ENCODE data around the gene ANO6. TPM values are rescaled to one million over a fixed set of nuclear protein-coding genes. Genes with fewer than 3 reads are reported as not detected.

ANO6 gene
- total RNA-seq, 5 donors from 2014 or later (not counting 1 experiment from before 2014, with no cell fraction given): 17.9 to 22.5 (median 20.3) TPM

DNA sequence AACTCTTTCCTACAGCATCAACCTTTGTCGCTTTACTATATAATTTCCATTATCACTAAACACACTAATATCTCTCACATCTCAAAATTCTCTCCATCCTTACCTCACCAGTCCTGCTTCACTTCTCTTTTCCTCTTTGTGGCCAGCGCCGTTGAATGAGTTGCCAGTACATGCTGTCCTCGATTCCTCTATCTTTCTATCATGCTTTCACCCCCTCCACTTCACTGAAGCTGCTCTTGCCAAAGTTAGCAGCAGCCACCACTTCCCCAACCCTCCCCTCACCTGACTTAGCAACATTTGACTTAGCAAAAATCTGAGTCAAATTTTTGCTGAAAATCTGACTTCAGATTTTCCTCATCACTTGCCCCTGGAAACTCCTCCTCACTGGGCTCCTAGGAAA is 210.4 kb downstream of the ANO6 start:
- CTCF ChIA-PET: no interaction called here

DNA sequence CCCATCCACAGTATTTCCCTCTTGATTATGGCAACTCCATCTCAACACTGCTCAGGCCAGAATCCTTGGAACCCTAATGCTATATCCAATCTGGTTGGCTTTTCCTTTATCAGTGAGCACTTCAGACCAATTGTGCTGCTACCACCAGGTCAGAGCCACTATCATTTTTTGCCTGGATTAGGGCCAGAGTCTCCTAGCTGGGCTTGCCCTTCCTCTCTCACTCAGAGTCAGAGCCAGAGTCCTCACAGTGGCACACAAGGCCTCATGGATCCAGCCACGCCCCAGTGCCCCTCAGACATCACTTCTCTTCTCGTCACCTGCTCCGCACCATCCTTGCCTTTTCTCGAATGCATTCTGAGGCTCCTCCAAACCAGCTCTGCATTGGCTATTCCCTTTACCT is 211.1 kb downstream of the ANO6 start:
- CTCF ChIA-PET: no interaction called here
- no peak overlapping the region for H3K4me3 Mint-ChIP-seq
- no peak for ATAC-seq (replicated peaks in 1 of 4)
- Histone ChIP-seq H3K27me3 (replicated peaks in 1 of 2; ENCODE audit: control insufficient read depth in 2 of 2, extremely low read depth in 1 of 2, insufficient read depth in 2 of 2, low read length in 1 of 2) (no peaks in the 10 kb centered on the region), H3K9me3 (no peaks in the 10 kb centered on the region), H3K36me3 (ENCODE audit: control insufficient read depth in 2 of 2, extremely low read depth in 1 of 2, insufficient read depth in 1 of 2, low read length in 1 of 2) (peaks cover 3 to 30% of the 10 kb centered on the region in 2 donors), H3K4me3 (ENCODE audit: control insufficient read depth in 1 of 2, extremely low read depth in 1 of 2, low read length in 1 of 2) (no peak overlapping the region), H3K27ac (ENCODE audit: low read length) (no peak overlapping the region), H3K4me1 (ENCODE audit: control insufficient read depth in 1 of 2, extremely low read depth in 1 of 2, insufficient read depth in 2 of 2, low read length in 2 of 2) (no peaks in the 10 kb centered on the region)
- no peak for DNase-seq
- no peaks in the 10 kb centered on the region for H3K27me3 Mint-ChIP-seq
- H3K36me3 Mint-ChIP-seq: peaks cover 76% of the 10 kb centered on the region
- H3K27ac Mint-ChIP-seq: no peak overlapping the region
- 100% methylated on average over 1 of the region's 4 CpGs for WGBS (ENCODE audit: insufficient coverage)
- POLR2A ChIA-PET: no interaction called here
- no peaks in the 10 kb centered on the region for H3K9me3 Mint-ChIP-seq
- H3K4me1 Mint-ChIP-seq: no peaks in the 10 kb centered on the region

More for the DNA sequence above, 210.4 kb downstream of the ANO6 start:
- Histone ChIP-seq H3K36me3 (ENCODE audit: control insufficient read depth in 2 of 2, extremely low read depth in 1 of 2, insufficient read depth in 1 of 2, low read length in 1 of 2) (peaks cover 3 to 38% of the 10 kb centered on the region in 2 donors), H3K4me3 (ENCODE audit: control insufficient read depth in 1 of 2, extremely low read depth in 1 of 2, low read length in 1 of 2) (no peak overlapping the region), H3K27ac (ENCODE audit: low read length) (no peak overlapping the region), H3K27me3 (replicated peaks in 1 of 2; ENCODE audit: control insufficient read depth in 2 of 2, extremely low read depth in 1 of 2, insufficient read depth in 2 of 2, low read length in 1 of 2) (no peaks in the 10 kb centered on the region), H3K4me1 (ENCODE audit: control insufficient read depth in 1 of 2, extremely low read depth in 1 of 2, insufficient read depth in 2 of 2, low read length in 2 of 2) (no peaks in the 10 kb centered on the region), H3K9me3 (no peaks in the 10 kb centered on the region)
- H3K36me3 Mint-ChIP-seq: peaks cover 80% of the 10 kb centered on the region
- ATAC-seq (replicated peaks in 1 of 4) (no peak), DNase-seq (no peak)
- no peaks in the 10 kb centered on the region for H3K9me3 Mint-ChIP-seq
- POLR2A ChIA-PET: no interaction called here
- WGBS (ENCODE audit: insufficient coverage): 89% methylated on average over 4 of the region's 4 CpGs
- no peak overlapping the region for H3K27ac Mint-ChIP-seq
- no peak overlapping the region for H3K4me3 Mint-ChIP-seq
- no peaks in the 10 kb centered on the region for H3K4me1 Mint-ChIP-seq
- no peaks in the 10 kb centered on the region for H3K27me3 Mint-ChIP-seq

DNA sequence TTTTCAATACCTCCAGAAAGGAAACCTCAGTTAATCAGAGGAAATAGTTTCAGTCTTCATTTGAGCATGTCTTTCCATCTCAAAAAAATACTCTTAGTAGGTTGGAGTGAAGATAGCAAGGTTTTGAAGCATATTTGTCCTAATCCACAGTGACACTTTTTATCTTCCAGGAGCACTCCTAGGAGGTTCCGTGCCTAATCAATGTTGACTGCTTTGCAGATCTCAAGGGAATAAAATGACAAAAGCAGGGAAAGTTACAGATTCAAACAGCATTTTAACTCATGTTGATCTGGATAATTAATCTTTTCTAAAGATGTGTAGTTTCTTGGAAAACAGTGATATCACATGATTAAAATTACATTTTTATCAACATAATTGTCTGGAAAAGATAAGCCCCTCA is 213.9 kb downstream of the ANO6 start:
- peaks cover 3 to 18% of the 10 kb centered on the region in 2 donors for H3K36me3 ChIP-seq (ENCODE audit: control insufficient read depth in 2 of 2, extremely low read depth in 1 of 2, insufficient read depth in 1 of 2, low read length in 1 of 2)
- ChIA-PET CTCF (no interaction called here), POLR2A (interaction anchor here in 1 of 2 donors (0.5 kb wide), 1 partner anchor 1665 kb away, joined by 3 read pairs; no protein-coding TSS in a partner anchor)
- H3K4me1 ChIP-seq (ENCODE audit: control insufficient read depth in 1 of 2, extremely low read depth in 1 of 2, insufficient read depth in 2 of 2, low read length in 2 of 2): no peaks in the 10 kb centered on the region
- Mint-ChIP-seq H3K27ac (no peak overlapping the region), H3K4me3 (no peak overlapping the region), H3K9me3 (no peaks in the 10 kb centered on the region), H3K36me3 (peaks cover 66% of the 10 kb centered on the region), H3K27me3 (no peaks in the 10 kb centered on the region), H3K4me1 (no peaks in the 10 kb centered on the region)
- no peaks in the 10 kb centered on the region for H3K27me3 ChIP-seq (replicated peaks in 1 of 2; ENCODE audit: control insufficient read depth in 2 of 2, extremely low read depth in 1 of 2, insufficient read depth in 2 of 2, low read length in 1 of 2)
- ATAC-seq (replicated peaks in 1 of 4) (no peak), DNase-seq (no peak)
- H3K27ac ChIP-seq (ENCODE audit: low read length): no peak overlapping the region
- no peaks in the 10 kb centered on the region for H3K9me3 ChIP-seq
- no CpG with 5 or more reads among the region's 1 CpG for WGBS (ENCODE audit: insufficient coverage)
- no peak overlapping the region for H3K4me3 ChIP-seq (ENCODE audit: control insufficient read depth in 1 of 2, extremely low read depth in 1 of 2, low read length in 1 of 2)

DNA sequence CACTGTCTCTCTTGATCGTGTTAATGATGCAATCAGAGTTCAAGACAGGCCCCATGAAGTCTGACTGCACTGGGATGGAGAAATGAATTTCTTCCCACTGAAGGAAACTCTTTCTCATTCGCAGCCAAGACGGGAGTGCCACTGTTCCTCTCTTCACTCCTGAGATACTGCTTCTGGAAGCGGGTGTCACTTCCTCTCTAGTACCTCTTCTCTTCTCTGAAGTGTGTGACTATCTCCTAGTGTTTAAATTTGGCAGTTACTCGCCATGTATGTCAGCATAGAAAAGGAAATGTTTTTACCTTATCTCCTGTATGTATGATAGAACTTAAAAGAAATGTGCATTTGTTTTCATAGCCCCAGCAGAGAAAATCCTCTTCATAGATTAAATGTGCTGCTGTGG is 215.2 kb downstream of the ANO6 start:
- Mint-ChIP-seq H3K9me3 (no peaks in the 10 kb centered on the region), H3K27me3 (no peaks in the 10 kb centered on the region), H3K36me3 (peaks cover 56% of the 10 kb centered on the region), H3K4me3 (no peak overlapping the region), H3K27ac (no peak overlapping the region), H3K4me1 (no peaks in the 10 kb centered on the region)
- Histone ChIP-seq H3K9me3 (no peaks in the 10 kb centered on the region), H3K27ac (ENCODE audit: low read length) (no peak overlapping the region), H3K4me1 (ENCODE audit: control insufficient read depth in 1 of 2, extremely low read depth in 1 of 2, insufficient read depth in 2 of 2, low read length in 2 of 2) (no peaks in the 10 kb centered on the region), H3K36me3 (ENCODE audit: control insufficient read depth in 2 of 2, extremely low read depth in 1 of 2, insufficient read depth in 1 of 2, low read length in 1 of 2) (peaks cover 3 to 9% of the 10 kb centered on the region in 2 donors), H3K4me3 (ENCODE audit: control insufficient read depth in 1 of 2, extremely low read depth in 1 of 2, low read length in 1 of 2) (no peak overlapping the region), H3K27me3 (replicated peaks in 1 of 2; ENCODE audit: control insufficient read depth in 2 of 2, extremely low read depth in 1 of 2, insufficient read depth in 2 of 2, low read length in 1 of 2) (no peaks in the 10 kb centered on the region)
- no peak for ATAC-seq (replicated peaks in 1 of 4)
- WGBS (ENCODE audit: insufficient coverage): 100% methylated on average over 1 of the region's 5 CpGs
- DNase-seq: no peak
- ChIA-PET CTCF (no interaction called here), POLR2A (no interaction called here)

DNA sequence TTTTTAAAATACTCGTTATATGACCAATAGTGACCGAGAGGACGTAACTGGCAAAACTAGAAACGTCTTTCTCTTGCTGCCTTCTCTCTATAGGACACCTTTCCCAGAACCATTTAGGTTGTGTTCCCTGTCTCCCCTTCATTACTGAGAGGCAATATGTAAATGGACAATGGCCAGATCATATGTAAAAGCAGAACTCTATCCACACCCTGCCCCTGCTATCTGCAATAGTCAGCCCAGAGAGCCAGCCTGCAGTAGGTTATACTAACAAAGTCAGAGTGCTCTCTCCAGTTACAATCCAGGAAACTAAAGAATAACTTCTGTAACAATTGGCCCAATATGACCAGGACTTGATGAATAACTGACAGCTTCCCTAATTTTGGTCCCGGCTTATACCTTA is 216.8 kb downstream of the ANO6 start:
- no peaks in the 10 kb centered on the region for H3K4me1 ChIP-seq (ENCODE audit: control insufficient read depth in 1 of 2, extremely low read depth in 1 of 2, insufficient read depth in 2 of 2, low read length in 2 of 2)
- DNase-seq (no peak), ATAC-seq (replicated peaks in 1 of 4) (no peak)
- WGBS (ENCODE audit: insufficient coverage): no CpG with 5 or more reads among the region's 5 CpGs
- no peaks in the 10 kb centered on the region for H3K27me3 ChIP-seq (replicated peaks in 1 of 2; ENCODE audit: control insufficient read depth in 2 of 2, extremely low read depth in 1 of 2, insufficient read depth in 2 of 2, low read length in 1 of 2)
- no peaks in the 10 kb centered on the region for H3K9me3 ChIP-seq
- no peak overlapping the region for H3K4me3 ChIP-seq (ENCODE audit: control insufficient read depth in 1 of 2, extremely low read depth in 1 of 2, low read length in 1 of 2)
- CTCF ChIA-PET: no interaction called here
- H3K27ac ChIP-seq (ENCODE audit: low read length): no peak overlapping the region
- Mint-ChIP-seq H3K27me3 (no peaks in the 10 kb centered on the region), H3K4me1 (no peaks in the 10 kb centered on the region), H3K36me3 (peaks cover 42% of the 10 kb centered on the region), H3K27ac (no peak overlapping the region), H3K4me3 (no peak overlapping the region), H3K9me3 (no peaks in the 10 kb centered on the region)
- H3K36me3 ChIP-seq (ENCODE audit: control insufficient read depth in 2 of 2, extremely low read depth in 1 of 2, insufficient read depth in 1 of 2, low read length in 1 of 2): peaks cover 0 to 3% of the 10 kb centered on the region in 2 donors
- POLR2A ChIA-PET: no interaction called here

DNA sequence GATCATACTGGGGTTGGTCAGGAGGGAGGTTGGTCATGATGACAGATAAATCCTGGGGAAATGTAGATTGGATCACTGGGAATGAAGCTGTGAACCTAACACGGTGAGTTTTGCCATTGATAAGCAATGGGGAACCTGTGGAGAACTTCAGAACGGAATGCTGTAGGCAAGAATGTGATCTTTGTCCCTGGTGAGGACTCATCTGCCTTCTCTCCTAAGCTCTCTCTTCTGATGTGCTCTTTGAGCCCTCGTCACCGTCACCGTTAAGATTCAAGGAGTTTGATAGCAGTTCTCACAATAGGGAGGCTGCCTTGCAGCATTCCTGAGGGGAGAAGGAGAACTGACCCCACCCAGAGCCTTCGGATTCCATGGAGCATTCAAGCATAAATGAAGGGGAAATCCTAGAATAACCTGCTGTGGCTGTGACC is 217.6 kb downstream of the ANO6 start:
- H3K4me1 Mint-ChIP-seq: no peaks in the 10 kb centered on the region
- POLR2A ChIA-PET: no interaction called here
- no peak overlapping the region for H3K4me3 Mint-ChIP-seq
- CTCF ChIA-PET: no interaction called here
- H3K27ac Mint-ChIP-seq: no peak overlapping the region
- no peak overlapping the region for H3K4me3 ChIP-seq (ENCODE audit: control insufficient read depth in 1 of 2, extremely low read depth in 1 of 2, low read length in 1 of 2)
- peaks cover 0 to 3% of the 10 kb centered on the region in 2 donors for H3K36me3 ChIP-seq (ENCODE audit: control insufficient read depth in 2 of 2, extremely low read depth in 1 of 2, insufficient read depth in 1 of 2, low read length in 1 of 2)
- no CpG with 5 or more reads among the region's 6 CpGs for WGBS (ENCODE audit: insufficient coverage)
- H3K4me1 ChIP-seq (ENCODE audit: control insufficient read depth in 1 of 2, extremely low read depth in 1 of 2, insufficient read depth in 2 of 2, low read length in 2 of 2): no peaks in the 10 kb centered on the region
- ATAC-seq (replicated peaks in 1 of 4) (no peak), DNase-seq (no peak)
- no peaks in the 10 kb centered on the region for H3K27me3 Mint-ChIP-seq
- peaks cover 35% of the 10 kb centered on the region for H3K36me3 Mint-ChIP-seq
- H3K9me3 Mint-ChIP-seq: no peaks in the 10 kb centered on the region
- no peaks in the 10 kb centered on the region for H3K9me3 ChIP-seq
- H3K27me3 ChIP-seq (replicated peaks in 1 of 2; ENCODE audit: control insufficient read depth in 2 of 2, extremely low read depth in 1 of 2, insufficient read depth in 2 of 2, low read length in 1 of 2): no peaks in the 10 kb centered on the region
- H3K27ac ChIP-seq (ENCODE audit: low read length): no peak overlapping the region

DNA sequence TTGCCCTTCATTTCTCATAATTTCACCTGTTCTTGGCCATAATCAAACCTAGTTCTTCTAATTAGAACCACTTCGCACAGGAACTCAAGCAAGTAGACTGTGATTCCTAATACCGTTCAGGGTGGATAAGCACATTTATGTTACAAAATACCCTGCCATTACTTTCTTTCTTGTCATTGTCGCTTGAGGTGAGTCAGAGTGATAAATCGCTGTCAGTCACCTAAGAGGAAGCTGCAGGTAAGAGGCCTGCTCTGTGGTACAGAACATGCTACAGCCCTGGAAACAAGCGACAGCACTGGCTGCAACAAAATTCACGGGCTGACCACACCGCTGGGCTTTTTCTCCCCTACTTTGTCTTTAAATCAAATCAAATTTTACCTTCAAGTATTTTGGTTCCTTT is 218.2 kb downstream of the ANO6 start:
- Mint-ChIP-seq H3K9me3 (no peaks in the 10 kb centered on the region), H3K27me3 (no peaks in the 10 kb centered on the region), H3K4me1 (no peaks in the 10 kb centered on the region), H3K27ac (no peak overlapping the region), H3K36me3 (peaks cover 31% of the 10 kb centered on the region), H3K4me3 (no peak overlapping the region)
- WGBS (ENCODE audit: insufficient coverage): 97% methylated on average over 3 of the region's 7 CpGs
- DNase-seq (no peak), ATAC-seq (replicated peaks in 1 of 4) (no peak)
- CTCF ChIA-PET: no interaction called here
- no peak overlapping the region for H3K27ac ChIP-seq (ENCODE audit: low read length)
- POLR2A ChIA-PET: no interaction called here
- H3K27me3 ChIP-seq (replicated peaks in 1 of 2; ENCODE audit: control insufficient read depth in 2 of 2, extremely low read depth in 1 of 2, insufficient read depth in 2 of 2, low read length in 1 of 2): no peaks in the 10 kb centered on the region
- H3K4me3 ChIP-seq (ENCODE audit: control insufficient read depth in 1 of 2, extremely low read depth in 1 of 2, low read length in 1 of 2): no peak overlapping the region
- H3K9me3 ChIP-seq: no peaks in the 10 kb centered on the region
- no peaks in the 10 kb centered on the region for H3K4me1 ChIP-seq (ENCODE audit: control insufficient read depth in 1 of 2, extremely low read depth in 1 of 2, insufficient read depth in 2 of 2, low read length in 2 of 2)
- peaks cover 0 to 3% of the 10 kb centered on the region in 2 donors for H3K36me3 ChIP-seq (ENCODE audit: control insufficient read depth in 2 of 2, extremely low read depth in 1 of 2, insufficient read depth in 1 of 2, low read length in 1 of 2)
